Measurements from ENCODE around the gene FNIP1.

The FNIP1 gene

DNA sequence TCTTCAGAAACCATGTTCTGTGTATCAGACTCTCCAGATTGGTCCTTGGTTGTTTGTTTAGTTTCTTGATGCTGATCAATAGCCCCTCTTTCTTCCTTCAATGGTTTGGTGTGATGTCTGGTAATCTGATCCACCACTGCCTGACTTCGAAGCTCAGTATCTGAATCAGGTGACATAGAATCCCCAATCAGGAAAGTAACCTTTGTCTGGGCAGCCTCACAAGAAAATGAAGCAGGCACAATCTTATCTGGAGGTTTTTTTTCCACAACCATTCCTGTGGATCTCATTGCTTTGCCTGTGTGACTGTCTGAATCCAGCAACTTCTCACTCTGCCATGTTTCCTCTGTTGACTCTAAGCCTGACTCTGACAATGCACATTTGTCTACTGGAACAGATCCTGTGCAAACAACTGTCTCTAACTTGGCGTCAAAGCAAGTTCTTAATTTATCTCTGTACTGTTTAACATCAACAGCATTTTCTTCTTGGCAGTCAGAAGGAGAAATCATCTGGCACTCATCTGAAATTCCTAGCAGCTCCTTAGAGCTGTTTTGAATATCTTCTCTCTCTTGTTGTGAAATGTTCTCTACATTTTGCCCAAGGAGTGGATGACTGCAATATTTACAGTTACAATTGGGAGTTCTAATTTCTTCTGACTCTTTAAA is 124.7 kb downstream of the FNIP1 start:
- no peaks in the 10 kb centered on the region for H3K36me3 ChIP-seq (ENCODE audit: control insufficient read depth, insufficient read depth, low read length)
- no peak overlapping the region for H3K9ac ChIP-seq (ENCODE audit: low read length)
- H3K4me3 ChIP-seq (ENCODE audit: low read length), result no peak overlapping the region
- H3K27me3 ChIP-seq (ENCODE audit: control insufficient read depth, insufficient read depth, low read length), result no peaks in the 10 kb centered on the region
- H3K9me3 ChIP-seq (ENCODE audit: control insufficient read depth, low read length), result no peaks in the 10 kb centered on the region
- peaks cover 3% of the 10 kb centered on the region for H3K4me1 ChIP-seq (ENCODE audit: control insufficient read depth, insufficient read depth, low read length)

- no peak overlapping the region for H3K9ac ChIP-seq (ENCODE audit: low read length)
- H3K4me1 ChIP-seq (ENCODE audit: control insufficient read depth, insufficient read depth, low read length), result peaks cover 3% of the 10 kb centered on the region
- H3K4me3 ChIP-seq (ENCODE audit: low read length), result no peak overlapping the region
- no peaks in the 10 kb centered on the region for H3K36me3 ChIP-seq (ENCODE audit: control insufficient read depth, insufficient read depth, low read length)
- H3K9me3 ChIP-seq (ENCODE audit: control insufficient read depth, low read length), result no peaks in the 10 kb centered on the region
- H3K27me3 ChIP-seq (ENCODE audit: control insufficient read depth, insufficient read depth, low read length), result no peaks in the 10 kb centered on the region
Measured at GRCh38 chr5:131671409-131671808, 125.4 kb downstream of the FNIP1 start.

- no peak overlapping the region for H3K4me3 ChIP-seq (ENCODE audit: low read length)
- no peaks in the 10 kb centered on the region for H3K27me3 ChIP-seq (ENCODE audit: control insufficient read depth, insufficient read depth, low read length)
- no peak overlapping the region for H3K9ac ChIP-seq (ENCODE audit: low read length)
- H3K36me3 ChIP-seq (ENCODE audit: control insufficient read depth, insufficient read depth, low read length), result no peaks in the 10 kb centered on the region
- H3K4me1 ChIP-seq (ENCODE audit: control insufficient read depth, insufficient read depth, low read length), result no peaks in the 10 kb centered on the region
- H3K9me3 ChIP-seq (ENCODE audit: control insufficient read depth, low read length), result no peaks in the 10 kb centered on the region
Measured at GRCh38 chr5:131664929-131665328, 131.9 kb downstream of the FNIP1 start.

GRCh38 chr5:131661933-131662332 is 134.9 kb downstream of the FNIP1 start:
- Histone ChIP-seq H3K9ac (ENCODE audit: low read length) (no peak overlapping the region), H3K27me3 (ENCODE audit: control insufficient read depth, insufficient read depth, low read length) (no peaks in the 10 kb centered on the region), H3K4me1 (ENCODE audit: control insufficient read depth, insufficient read depth, low read length) (no peaks in the 10 kb centered on the region), H3K9me3 (ENCODE audit: control insufficient read depth, low read length) (no peaks in the 10 kb centered on the region), H3K36me3 (ENCODE audit: control insufficient read depth, insufficient read depth, low read length) (no peaks in the 10 kb centered on the region), H3K4me3 (ENCODE audit: low read length) (no peak overlapping the region)

- H3K36me3 ChIP-seq (ENCODE audit: control insufficient read depth, insufficient read depth, low read length), result no peaks in the 10 kb centered on the region
Measured at GRCh38 chr5:131659841-131660240, 137.0 kb downstream of the FNIP1 start.

DNA sequence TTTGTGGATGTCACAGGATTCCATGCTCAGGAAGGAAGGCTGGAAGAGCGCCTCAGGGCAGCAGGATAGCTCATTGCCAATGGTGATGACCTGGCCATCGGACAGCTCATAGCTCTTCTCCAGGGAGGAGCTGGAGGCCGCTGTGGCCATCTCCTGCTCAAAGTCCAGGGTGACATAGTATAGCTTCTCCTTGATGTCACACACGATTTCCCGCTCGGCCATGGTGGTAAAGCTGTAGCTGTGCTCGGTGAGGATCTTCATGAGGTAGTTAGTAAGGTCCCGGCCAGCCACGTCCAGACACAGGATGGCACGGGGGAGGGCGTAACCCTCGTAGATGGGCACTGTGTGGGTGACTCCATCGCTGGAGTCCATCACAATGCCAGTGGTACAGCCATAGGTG is 137.5 kb downstream of the FNIP1 start:
- no peaks in the 10 kb centered on the region for H3K36me3 ChIP-seq (ENCODE audit: control insufficient read depth, insufficient read depth, low read length)

More at GRCh38 chr5:131659841-131660240, 137.0 kb downstream of the FNIP1 start:
- H3K4me1 ChIP-seq (ENCODE audit: control insufficient read depth, insufficient read depth, low read length), result no peaks in the 10 kb centered on the region
- no peak overlapping the region for H3K9ac ChIP-seq (ENCODE audit: low read length)
- H3K9me3 ChIP-seq (ENCODE audit: control insufficient read depth, low read length), result no peaks in the 10 kb centered on the region
- no peak overlapping the region for H3K4me3 ChIP-seq (ENCODE audit: low read length)
- H3K27me3 ChIP-seq (ENCODE audit: control insufficient read depth, insufficient read depth, low read length), result no peaks in the 10 kb centered on the region

GRCh38 chr5:131654776-131655175 is 142.0 kb downstream of the FNIP1 start:
- H3K27me3 ChIP-seq (ENCODE audit: control insufficient read depth, insufficient read depth, low read length), result no peaks in the 10 kb centered on the region
- H3K4me1 ChIP-seq (ENCODE audit: control insufficient read depth, insufficient read depth, low read length), result no peaks in the 10 kb centered on the region
- peaks cover 7% of the 10 kb centered on the region for H3K36me3 ChIP-seq (ENCODE audit: control insufficient read depth, insufficient read depth, low read length)
- no peaks in the 10 kb centered on the region for H3K9me3 ChIP-seq (ENCODE audit: control insufficient read depth, low read length)
- H3K4me3 ChIP-seq (ENCODE audit: low read length), result no peak overlapping the region
- H3K9ac ChIP-seq (ENCODE audit: low read length), result no peak overlapping the region

More for the DNA sequence above, 137.5 kb downstream of the FNIP1 start:
- Histone ChIP-seq H3K4me1 (ENCODE audit: control insufficient read depth, insufficient read depth, low read length) (no peaks in the 10 kb centered on the region), H3K27me3 (ENCODE audit: control insufficient read depth, insufficient read depth, low read length) (no peaks in the 10 kb centered on the region), H3K4me3 (ENCODE audit: low read length) (no peak overlapping the region), H3K9me3 (ENCODE audit: control insufficient read depth, low read length) (no peaks in the 10 kb centered on the region), H3K9ac (ENCODE audit: low read length) (no peak overlapping the region)

- Histone ChIP-seq H3K9ac (ENCODE audit: low read length) (no peak overlapping the region), H3K4me3 (ENCODE audit: low read length) (no peak overlapping the region), H3K9me3 (ENCODE audit: control insufficient read depth, low read length) (no peaks in the 10 kb centered on the region), H3K27me3 (ENCODE audit: control insufficient read depth, insufficient read depth, low read length) (no peaks in the 10 kb centered on the region), H3K4me1 (ENCODE audit: control insufficient read depth, insufficient read depth, low read length) (no peaks in the 10 kb centered on the region), H3K36me3 (ENCODE audit: control insufficient read depth, insufficient read depth, low read length) (peaks cover 7% of the 10 kb centered on the region)
Measured at GRCh38 chr5:131654309-131654708, 142.5 kb downstream of the FNIP1 start.

- Histone ChIP-seq H3K27me3 (ENCODE audit: control insufficient read depth, insufficient read depth, low read length) (no peaks in the 10 kb centered on the region), H3K4me3 (ENCODE audit: low read length) (no peak overlapping the region), H3K36me3 (ENCODE audit: control insufficient read depth, insufficient read depth, low read length) (peaks cover 7% of the 10 kb centered on the region), H3K4me1 (ENCODE audit: control insufficient read depth, insufficient read depth, low read length) (no peaks in the 10 kb centered on the region), H3K9me3 (ENCODE audit: control insufficient read depth, low read length) (no peaks in the 10 kb centered on the region), H3K9ac (ENCODE audit: low read length) (no peak overlapping the region)
Measured at GRCh38 chr5:131649161-131649560, 147.7 kb downstream of the FNIP1 start.

DNA sequence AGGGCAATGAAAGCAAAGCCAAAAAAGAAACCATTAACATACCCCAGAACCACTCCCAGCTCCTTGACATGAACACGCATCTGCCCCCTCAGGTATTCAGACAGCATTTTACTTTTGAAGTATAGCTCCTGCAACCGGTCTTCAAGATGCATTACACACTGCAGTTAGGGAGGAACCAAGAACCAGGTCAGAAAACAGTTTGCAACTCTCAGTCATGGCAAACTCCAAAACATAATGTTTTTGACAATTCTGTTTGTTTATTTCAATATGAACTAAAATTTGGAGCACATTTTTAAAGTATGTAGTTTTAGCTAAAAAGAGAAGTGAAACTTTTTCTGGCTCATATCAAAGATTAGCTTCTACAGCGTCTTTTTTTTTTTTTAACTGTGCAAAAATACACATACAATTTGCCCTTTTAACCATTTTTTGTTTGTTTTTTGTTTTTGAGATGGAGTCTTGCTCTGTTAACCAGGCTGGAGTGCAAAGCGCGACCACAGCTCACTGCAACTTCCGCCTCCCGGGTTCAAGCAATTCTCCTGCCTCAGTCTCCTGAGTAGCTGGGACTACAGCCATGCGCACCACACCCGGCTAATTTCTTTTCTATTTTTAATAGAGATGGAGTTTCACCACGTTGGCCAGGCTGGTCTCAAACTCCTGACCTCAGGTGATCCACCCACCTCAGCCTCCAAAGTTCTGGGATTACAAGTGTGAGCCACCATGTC is 149.6 kb downstream of the FNIP1 start:
- no peaks in the 10 kb centered on the region for H3K9me3 ChIP-seq (ENCODE audit: control insufficient read depth, low read length)
- H3K4me3 ChIP-seq (ENCODE audit: low read length), result no peak overlapping the region
- no peaks in the 10 kb centered on the region for H3K4me1 ChIP-seq (ENCODE audit: control insufficient read depth, insufficient read depth, low read length)
- H3K9ac ChIP-seq (ENCODE audit: low read length), result no peak overlapping the region
- no peaks in the 10 kb centered on the region for H3K27me3 ChIP-seq (ENCODE audit: control insufficient read depth, insufficient read depth, low read length)
- peaks cover 7% of the 10 kb centered on the region for H3K36me3 ChIP-seq (ENCODE audit: control insufficient read depth, insufficient read depth, low read length)

DNA sequence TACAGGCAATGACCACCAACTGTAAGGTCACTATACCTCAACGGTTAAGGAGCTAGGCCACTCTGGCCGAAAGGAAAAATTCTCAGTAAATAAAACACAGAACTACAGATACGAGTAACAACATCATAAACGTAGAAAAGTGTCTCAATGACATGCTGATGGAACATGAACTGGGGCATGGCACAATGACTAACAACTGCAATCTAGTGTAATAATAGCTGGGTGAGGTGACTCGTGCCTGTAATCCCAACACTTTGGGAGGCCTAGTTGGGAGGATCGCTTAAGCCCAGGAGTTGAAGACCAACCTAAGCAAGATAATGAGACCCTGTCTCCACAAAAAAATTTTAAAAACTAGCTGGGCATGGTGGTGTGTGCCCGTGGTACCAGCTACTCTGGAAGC is 152.0 kb downstream of the FNIP1 start:
- Histone ChIP-seq H3K4me1 (ENCODE audit: control insufficient read depth, insufficient read depth, low read length) (no peaks in the 10 kb centered on the region), H3K36me3 (ENCODE audit: control insufficient read depth, insufficient read depth, low read length) (no peaks in the 10 kb centered on the region), H3K27me3 (ENCODE audit: control insufficient read depth, insufficient read depth, low read length) (no peaks in the 10 kb centered on the region), H3K9me3 (ENCODE audit: control insufficient read depth, low read length) (no peaks in the 10 kb centered on the region), H3K4me3 (ENCODE audit: low read length) (no peak overlapping the region), H3K9ac (ENCODE audit: low read length) (no peak overlapping the region)

GRCh38 chr5:131644370-131644769 is 152.4 kb downstream of the FNIP1 start:
- Histone ChIP-seq H3K9me3 (ENCODE audit: control insufficient read depth, low read length) (no peaks in the 10 kb centered on the region), H3K9ac (ENCODE audit: low read length) (no peak overlapping the region), H3K4me3 (ENCODE audit: low read length) (no peak overlapping the region), H3K4me1 (ENCODE audit: control insufficient read depth, insufficient read depth, low read length) (no peaks in the 10 kb centered on the region), H3K36me3 (ENCODE audit: control insufficient read depth, insufficient read depth, low read length) (no peaks in the 10 kb centered on the region), H3K27me3 (ENCODE audit: control insufficient read depth, insufficient read depth, low read length) (no peaks in the 10 kb centered on the region)
